Panc1 (cell line): ENCODE measurements around the gene C1orf105.

Experiments
- CTCF ChIP-seq: fragments of 450-650 bp; IDR thresholded peaks from 2 replicates; pipeline ENCODE4 v1.5.1; 2017; ENCODE audit warnings: mild to moderate bottlenecking
- POLR2AphosphoS5 ChIP-seq: IDR thresholded peaks from 2 replicates; pipeline ENCODE4 v1.6.1; 2012; ENCODE audit warnings: mild to moderate bottlenecking, low read depth, low read length, moderate library complexity
- TCF7L2 ChIP-seq: IDR thresholded peaks from 2 replicates; pipeline ENCODE4 v1.6.1; 2011; ENCODE audit warnings: mild to moderate bottlenecking, low read depth, low read length, inconsistent platforms

- TF ChIP-seq POLR2AphosphoS5 (no peak), CTCF (no peak), TCF7L2 (no peak)
Measured at GRCh38 chr1:172460887-172461315, 40.4 kb downstream of the C1orf105 start.
